CD4-positive, alpha-beta T cell treated with Interleukin-17A for 1 hour (primary cell): ENCODE results near the gene SLC44A2.

Experiments used
- DNase-seq: peaks from one replicate; pipeline ENCODE4 v3.0.0-alpha.2; 2020

Gene SLC44A2

DNA sequence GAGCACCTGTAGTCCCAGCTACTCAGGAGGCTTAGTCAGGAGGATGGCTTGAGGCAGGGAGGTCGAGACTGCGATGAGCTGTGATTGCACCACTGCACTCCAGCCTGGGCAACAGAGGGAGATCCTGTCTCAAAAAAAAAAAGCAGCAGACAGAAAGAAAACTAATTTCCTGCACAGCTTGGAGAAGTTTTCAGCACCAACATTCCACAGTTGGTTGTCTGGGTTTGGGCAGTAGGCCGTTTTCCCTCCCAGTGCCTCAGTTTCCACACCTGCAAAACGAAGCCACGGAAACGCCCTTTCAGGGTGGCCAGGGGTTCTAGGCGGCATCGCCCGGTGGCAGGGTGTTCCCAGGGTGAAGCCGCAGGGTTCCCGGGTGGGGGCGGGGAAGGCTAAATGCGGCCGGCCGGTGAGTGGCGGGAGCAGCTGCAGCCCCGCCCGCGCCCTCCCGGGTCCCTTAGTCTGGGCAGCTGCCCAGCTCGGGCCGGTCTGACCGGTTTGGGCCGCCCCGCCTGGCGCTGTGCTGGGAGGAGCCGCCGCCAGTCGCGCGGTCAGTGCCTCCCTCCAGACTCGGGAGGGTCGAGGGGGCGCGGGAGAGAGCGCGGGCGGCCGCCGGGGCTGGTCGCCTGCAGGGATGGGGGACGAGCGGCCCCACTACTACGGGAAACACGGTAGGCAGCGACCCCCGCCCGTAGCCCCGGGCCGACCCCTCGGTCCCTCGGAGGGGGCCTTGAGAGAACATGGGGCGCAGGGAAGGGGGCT, at the start of gene SLC44A2:
TSS of gene SLC44A2 (plus strand) at position 551 of the 759 bp plus-strand sequence. CDS start at position 632, 81 bp downstream.
- no peak for DNase-seq

DNA sequence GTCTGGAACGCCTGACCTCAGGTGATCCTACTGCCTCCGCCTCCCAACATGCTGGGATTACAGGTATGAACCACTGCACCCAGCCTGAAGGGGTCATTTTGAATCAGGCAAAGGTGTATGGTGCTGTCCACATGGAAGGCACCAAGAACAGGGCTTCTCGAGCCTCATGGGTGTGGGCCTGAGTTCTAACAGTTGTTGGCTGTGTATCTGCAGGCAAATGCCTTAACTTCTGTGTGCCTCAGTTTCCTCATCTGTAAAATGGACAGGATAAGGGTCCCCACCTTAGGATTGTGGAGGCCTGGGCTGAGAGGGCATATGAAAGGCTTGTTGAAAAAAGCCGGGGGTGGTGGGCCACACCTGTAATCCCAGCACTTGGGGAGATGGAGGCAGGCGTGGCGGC, 47.4 kb upstream of the SLC44A2 start:
- no peak for DNase-seq

- peak; percentile 92 for DNase-seq
Observed at GRCh38 chr19:10580979-10581631, 44.2 kb upstream of the SLC44A2 start.

DNA sequence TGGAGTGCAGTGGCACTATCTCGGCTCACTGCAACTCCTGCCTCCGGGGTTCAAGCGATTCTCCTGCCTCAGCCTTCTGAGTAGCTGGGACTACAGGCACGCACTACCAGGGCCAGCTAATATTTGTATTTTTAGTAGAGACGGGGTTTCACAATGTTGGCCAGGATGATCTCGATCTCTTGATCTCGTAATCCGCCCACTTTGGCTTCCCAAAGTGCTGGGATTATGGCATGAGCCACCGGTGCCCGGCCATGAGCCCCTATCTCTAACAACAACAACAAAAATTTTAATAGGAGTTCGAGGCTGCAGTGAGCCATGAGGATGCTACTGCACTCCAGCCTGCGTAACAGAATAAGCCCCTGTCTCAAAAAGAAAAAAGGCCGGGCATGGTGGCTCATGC, 43.3 kb upstream of the SLC44A2 start:
- DNase-seq: no peak

DNA sequence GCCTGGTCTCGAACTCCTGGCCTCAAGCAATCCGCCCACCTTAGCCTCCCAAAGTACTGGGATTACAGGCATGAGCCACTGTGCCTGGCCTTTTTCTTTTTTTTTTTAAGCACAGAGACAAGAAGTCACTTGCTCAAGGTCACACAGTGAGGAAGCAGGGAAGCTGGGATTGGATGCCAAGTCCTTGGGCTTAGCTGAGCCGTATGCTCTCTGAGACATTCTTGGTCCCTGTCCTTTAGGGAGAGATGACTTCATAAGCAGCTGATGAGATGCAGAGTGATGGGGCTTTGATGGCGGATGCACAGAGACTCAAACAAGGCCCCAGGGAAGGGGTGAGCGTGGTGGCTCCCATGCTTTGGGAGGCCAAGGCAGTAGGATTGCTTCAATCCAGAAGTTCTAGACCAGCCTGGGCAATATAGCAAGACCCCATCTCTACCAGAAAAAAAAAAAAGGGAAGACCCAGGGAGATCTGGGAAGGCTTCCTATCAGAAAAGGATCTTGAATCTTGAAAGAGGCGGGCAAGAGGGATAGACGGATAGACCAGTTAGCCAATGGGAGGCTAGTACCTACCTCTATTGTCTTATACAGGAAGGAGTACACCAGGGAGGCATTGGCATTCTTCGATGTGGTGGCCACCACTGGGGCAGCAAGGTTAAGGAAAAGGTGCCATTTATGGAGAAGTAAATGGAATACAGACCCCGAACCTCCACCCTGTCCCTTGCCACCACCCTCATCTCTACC, 42.1 kb upstream of the SLC44A2 start:
- DNase-seq: no peak

GRCh38 chr19:10586396-10586795, 39.0 kb upstream of the SLC44A2 start:
- DNase-seq: no peak

GRCh38 chr19:10587022-10587838, 38.1 kb upstream of the SLC44A2 start, which contains the start of gene AP1M2:
TSS of gene AP1M2 (minus strand) at chr19:10587312. CDS start at chr19:10587231, 81 bp downstream.
- no peak for DNase-seq

- no peak for DNase-seq
Observed at GRCh38 chr19:10587839-10588150, 37.6 kb upstream of the SLC44A2 start.

DNA sequence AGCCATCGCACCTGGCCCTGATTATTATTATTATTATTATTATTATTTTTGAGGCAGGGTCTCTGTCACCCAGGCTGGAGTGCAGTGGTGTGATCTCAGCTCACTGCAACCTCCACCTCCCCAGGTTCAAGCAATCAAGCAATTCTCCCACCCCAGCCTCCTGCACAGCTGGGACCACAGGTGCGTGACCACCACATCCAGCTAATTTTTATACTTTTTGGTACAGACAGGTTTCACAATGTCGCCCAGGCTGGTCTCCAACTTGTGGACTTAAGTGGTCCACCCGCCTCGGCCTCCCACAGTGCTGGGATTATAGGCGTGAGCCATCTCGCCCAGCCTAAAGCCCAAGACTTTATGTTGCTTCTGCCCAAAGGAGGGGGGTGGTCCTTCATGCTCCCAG, 32.2 kb upstream of the SLC44A2 start:
- DNase-seq: no peak

DNA sequence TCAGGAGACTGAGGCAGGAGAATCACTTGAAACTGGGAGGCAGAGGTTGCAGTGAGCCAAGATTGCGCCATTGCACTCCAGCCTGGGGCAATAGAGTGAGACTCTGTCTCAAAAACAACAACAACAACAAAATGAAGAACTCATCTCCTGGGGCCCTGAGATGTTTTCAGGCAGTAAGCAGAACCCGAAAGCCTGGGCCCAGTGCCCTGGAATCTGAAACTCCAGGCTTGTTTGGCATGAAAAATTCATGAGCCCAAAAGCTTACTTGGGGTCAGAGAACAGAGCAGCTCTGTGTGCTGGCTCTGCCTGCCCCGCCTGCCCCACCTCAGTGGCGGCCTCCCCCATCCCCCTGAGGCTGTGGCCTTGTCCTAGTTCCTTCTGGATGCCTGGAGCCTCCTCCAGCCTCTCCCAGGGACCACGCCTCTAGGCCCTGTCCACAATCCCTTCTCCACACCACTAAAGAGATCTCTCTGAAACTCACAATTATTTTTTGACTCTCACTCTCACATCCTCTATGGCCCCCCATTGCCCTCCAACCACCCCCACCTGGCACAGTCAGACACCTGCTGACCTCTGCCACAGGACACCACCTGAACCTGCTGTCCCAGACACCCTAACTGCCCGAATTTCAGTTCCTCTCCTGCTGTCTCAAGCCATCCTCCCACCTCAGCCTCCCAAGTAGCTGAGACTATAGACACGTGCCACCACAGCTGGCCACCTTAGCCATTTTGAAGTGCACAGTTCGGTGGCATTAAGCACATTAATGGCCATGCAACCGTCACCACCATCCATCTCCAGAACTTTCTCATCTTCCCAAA, 31.3 kb upstream of the SLC44A2 start:
- no peak for DNase-seq

- DNase-seq: no peak
Observed at GRCh38 chr19:10600149-10600548, 25.2 kb upstream of the SLC44A2 start.

- DNase-seq: no peak
Observed at GRCh38 chr19:10601999-10602329, 23.4 kb upstream of the SLC44A2 start.

DNA sequence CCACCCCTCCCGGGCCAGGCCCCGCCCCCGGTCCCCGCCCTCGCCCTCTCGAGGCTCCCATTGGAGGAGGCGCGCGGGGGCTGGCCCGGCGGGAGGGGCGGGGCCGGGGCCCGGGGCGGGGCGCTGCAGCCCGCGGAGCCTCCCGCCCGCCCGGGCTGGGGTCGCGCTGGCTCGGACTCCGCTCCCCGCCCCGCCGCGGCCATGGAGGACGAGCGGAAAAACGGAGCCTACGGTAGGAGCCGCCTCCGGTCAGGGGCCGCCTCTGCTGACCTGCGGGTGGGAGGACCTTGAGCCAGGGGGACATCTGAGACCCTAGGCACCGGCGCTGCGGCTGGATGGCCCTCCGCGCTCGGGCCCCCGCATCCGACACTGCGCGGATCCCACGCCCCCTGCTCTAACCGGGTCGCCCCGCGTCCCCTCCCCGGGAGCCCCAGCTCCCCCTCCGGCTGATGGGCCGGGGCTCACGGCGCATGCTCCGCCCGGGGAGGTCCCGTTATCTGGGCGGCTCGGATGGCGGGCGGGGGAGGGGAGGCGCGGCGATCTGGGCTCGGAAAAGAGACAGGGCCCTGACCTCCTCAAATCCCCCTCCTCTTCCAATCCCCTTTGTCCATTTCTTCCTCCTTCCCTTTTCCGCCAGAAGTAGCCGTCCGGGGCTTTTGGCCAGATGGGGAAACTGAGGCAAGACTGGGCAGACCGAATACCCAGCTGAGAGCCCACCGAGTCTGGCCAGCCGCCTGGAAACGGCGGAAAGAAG, 22.8 kb upstream of the SLC44A2 start:
- peak; percentile 89 for DNase-seq

GRCh38 chr19:10603084-10603872, 22.1 kb upstream of the SLC44A2 start:
- DNase-seq: peak; percentile 92

- DNase-seq: peak; percentile 77
Observed at GRCh38 chr19:10603873-10604459, 21.4 kb upstream of the SLC44A2 start.

GRCh38 chr19:10604460-10604980, 20.8 kb upstream of the SLC44A2 start:
- peak; percentile 38 for DNase-seq

GRCh38 chr19:10611907-10612306, 13.4 kb upstream of the SLC44A2 start:
- no peak for DNase-seq

GRCh38 chr19:10612499-10613119, 12.7 kb upstream of the SLC44A2 start:
- DNase-seq: no peak

DNA sequence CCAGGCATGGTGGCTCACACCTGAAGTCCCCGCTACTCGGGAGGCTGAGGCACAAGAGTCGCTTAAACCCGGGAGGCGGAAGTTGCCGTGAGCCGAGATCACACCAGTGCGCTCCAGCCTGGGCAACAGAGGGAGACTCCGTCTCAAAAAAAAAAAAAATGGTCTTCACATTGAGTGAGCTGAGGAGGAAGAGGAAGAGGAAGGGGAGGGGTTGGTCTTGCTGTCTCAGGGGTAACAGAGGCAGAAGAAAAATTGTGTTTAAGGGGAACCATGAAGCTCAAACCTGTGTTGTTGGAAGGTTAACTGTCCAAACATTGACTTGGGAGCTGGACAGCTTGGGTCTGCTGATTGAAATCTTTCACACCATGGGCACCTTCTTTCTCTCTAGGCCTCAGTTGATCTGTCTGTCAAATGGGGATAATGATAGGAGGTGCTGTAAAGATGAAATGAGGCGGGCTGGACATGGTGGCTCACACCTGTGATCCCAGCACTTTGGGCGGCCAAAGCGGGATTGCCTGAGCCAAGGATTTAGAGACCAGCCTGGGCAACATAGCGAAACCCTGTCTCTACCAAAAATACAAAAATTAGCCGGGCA, 9.8 kb upstream of the SLC44A2 start:
- DNase-seq: no peak
